ENCODE data around the gene BCAP31. TPM values are rescaled to one million over a fixed set of nuclear protein-coding genes. Genes with fewer than 3 reads are reported as not detected.
A peak's percentile ranks its signal among the peaks of the same experiment; 100 is the strongest.
"Not testable (repeated sequence)": the region's sequence is repeated elsewhere in the genome, so short reads cannot be mapped to it uniquely, and the experiment has no call there.

Gene BCAP31
- polyA plus RNA-seq, 2 donors, result 98.8 to 185 TPM

DNA sequence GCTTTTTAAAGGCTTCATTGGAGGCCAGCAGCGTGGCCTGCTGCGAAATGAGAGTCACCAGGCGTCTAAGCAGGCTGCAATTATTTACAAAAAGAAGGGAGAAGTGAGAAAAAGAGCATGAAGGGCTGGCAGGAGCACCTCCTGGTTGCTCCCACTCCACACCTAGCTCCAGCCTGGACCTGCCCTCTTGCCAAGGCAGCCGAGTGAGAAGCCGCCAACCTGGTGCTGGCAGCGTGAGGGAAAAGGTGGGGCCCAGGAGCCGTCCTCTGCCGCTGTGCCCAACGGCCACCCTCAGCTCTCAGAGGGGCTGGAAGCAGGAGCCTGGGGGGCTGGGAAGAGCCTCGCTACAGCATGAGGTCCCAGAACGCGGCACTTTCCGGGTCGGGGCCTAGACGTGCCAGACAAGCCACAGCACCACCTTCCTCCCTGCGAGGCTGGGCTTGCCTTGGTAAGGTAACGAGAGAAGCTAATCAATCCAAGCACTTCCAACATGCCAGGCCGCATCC is 20.1 kb downstream of the BCAP31 start:
- peak overlapping the region; percentile 74 to 77 for H3K27ac ChIP-seq (ENCODE audit: low read depth in 2 of 2, low read length in 1 of 2)
- H3K27me3 ChIP-seq (ENCODE audit: control insufficient read depth in 1 of 2, insufficient read depth in 2 of 2, low read length in 2 of 2), result no peaks in the 10 kb centered on the region
- H3K4me1 ChIP-seq (ENCODE audit: control insufficient read depth in 2 of 2, insufficient read depth in 2 of 2, low read length in 1 of 2), result peaks cover 0 to 17% of the 10 kb centered on the region in 2 donors
- H3K9me3 ChIP-seq (ENCODE audit: control insufficient read depth in 2 of 2, insufficient read depth in 1 of 2, low read depth in 1 of 2, low read length in 1 of 2), result no peaks in the 10 kb centered on the region
- 60 to 74% methylated on average over 18 of the region's 18 CpGs for WGBS, 2 donors
- no peak overlapping the region for H3K4me3 ChIP-seq (ENCODE audit: low read depth in 1 of 2, low read length in 2 of 2)
- H3K36me3 ChIP-seq (ENCODE audit: control insufficient read depth in 2 of 2, insufficient read depth in 2 of 2, low read length in 1 of 2), result peaks cover 0 to 16% of the 10 kb centered on the region in 2 donors

DNA sequence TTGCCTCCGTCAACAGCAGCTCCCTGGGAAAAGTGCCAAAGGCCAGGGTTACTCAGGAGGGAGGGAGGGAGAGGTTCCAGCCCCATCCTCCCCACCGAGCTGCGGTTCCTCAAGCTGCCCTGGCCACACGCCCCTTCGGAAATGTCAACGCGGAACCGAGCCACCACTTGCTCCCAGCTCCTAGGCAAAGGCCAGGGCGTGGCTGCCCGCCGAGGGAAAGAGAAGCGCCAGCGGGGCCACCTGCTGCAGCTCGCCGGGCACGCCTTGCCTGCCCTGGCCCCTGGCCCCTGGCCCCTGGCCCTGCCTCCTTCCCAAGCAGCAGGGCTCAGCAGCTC is 21.2 kb downstream of the BCAP31 start:
- peaks cover 0 to 16% of the 10 kb centered on the region in 2 donors for H3K36me3 ChIP-seq (ENCODE audit: control insufficient read depth in 2 of 2, insufficient read depth in 2 of 2, low read length in 1 of 2)
- H3K4me1 ChIP-seq (ENCODE audit: control insufficient read depth in 2 of 2, insufficient read depth in 2 of 2, low read length in 1 of 2), result peaks cover 0 to 17% of the 10 kb centered on the region in 2 donors
- H3K27ac ChIP-seq (ENCODE audit: low read depth in 2 of 2, low read length in 1 of 2), result peak overlapping the region; percentile 33 to 77
- no peaks in the 10 kb centered on the region for H3K27me3 ChIP-seq (ENCODE audit: control insufficient read depth in 1 of 2, insufficient read depth in 2 of 2, low read length in 2 of 2)
- H3K4me3 ChIP-seq (ENCODE audit: low read depth in 1 of 2, low read length in 2 of 2), result no peak overlapping the region
- WGBS, 2 donors, result 24 to 48% methylated on average over 16 of the region's 16 CpGs
- H3K9me3 ChIP-seq (ENCODE audit: control insufficient read depth in 2 of 2, insufficient read depth in 1 of 2, low read depth in 1 of 2, low read length in 1 of 2), result no peaks in the 10 kb centered on the region

DNA sequence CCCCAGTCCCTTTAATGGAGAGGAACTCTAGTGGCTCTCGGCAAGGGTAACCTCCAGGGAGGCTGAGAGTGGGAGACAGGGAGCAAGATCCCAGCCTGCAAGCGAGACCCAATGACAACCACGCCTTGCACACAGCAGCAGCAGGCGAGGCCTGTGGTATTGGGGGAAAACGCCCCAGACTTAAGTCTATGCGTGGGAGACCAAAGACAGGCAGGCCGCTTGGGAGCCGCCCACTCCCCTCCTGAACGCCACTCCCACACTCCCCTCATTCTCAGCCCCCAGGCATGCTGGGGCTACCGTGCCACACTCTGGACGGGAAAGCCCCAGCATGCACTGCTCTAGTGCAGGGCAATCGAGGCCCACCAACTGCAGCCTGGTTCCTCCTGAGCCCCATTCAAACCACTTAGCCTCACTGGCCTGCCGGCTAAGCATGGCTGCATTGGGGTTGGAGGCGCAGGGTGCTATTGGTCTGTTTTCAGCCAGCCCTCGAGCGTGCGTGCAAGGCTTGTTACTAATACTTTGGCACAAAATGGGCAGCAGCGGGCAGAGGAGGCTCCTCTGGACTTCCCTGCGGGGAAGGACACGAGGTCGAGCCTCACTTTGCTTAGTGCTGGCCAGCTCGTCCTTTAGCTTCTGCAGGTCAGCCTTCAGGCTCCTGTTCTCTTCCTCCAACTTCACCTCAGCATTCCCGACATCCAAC is 21.7 kb downstream of the BCAP31 start:
- Histone ChIP-seq H3K4me3 (ENCODE audit: low read depth in 1 of 2, low read length in 2 of 2) (no peak overlapping the region), H3K9me3 (ENCODE audit: control insufficient read depth in 2 of 2, insufficient read depth in 1 of 2, low read depth in 1 of 2, low read length in 1 of 2) (no peaks in the 10 kb centered on the region), H3K27ac (ENCODE audit: low read depth in 2 of 2, low read length in 1 of 2) (peak overlapping the region in 1 of 2 donors; percentile 33), H3K27me3 (ENCODE audit: control insufficient read depth in 1 of 2, insufficient read depth in 2 of 2, low read length in 2 of 2) (no peaks in the 10 kb centered on the region), H3K4me1 (ENCODE audit: control insufficient read depth in 2 of 2, insufficient read depth in 2 of 2, low read length in 1 of 2) (peaks cover 0 to 17% of the 10 kb centered on the region in 2 donors), H3K36me3 (ENCODE audit: control insufficient read depth in 2 of 2, insufficient read depth in 2 of 2, low read length in 1 of 2) (peaks cover 0 to 18% of the 10 kb centered on the region in 2 donors)
- WGBS, 2 donors, result 41 to 73% methylated on average over 22 to 23 of the region's 23 CpGs

DNA sequence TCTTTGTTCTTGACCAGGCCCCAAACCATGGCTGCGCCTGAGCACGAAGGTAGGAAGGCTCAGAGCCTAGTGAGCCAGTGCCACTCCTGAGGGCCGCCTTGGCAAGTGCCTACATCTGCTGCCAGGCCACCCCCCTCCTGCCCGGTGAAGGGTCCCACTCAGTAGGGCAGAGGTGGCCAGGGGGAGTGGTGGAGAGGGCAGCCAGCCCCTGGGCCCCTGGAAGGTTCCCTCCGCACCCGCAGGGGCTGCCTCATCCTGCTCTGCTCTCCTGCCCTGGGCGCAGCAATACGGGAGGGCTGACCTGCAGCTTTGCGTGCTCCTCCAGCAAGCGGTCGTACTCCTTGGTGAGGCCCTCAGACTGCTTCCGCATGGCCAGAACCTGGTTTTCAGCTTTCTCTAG is 22.5 kb downstream of the BCAP31 start:
- H3K36me3 ChIP-seq (ENCODE audit: control insufficient read depth in 2 of 2, insufficient read depth in 2 of 2, low read length in 1 of 2), result peaks cover 0 to 18% of the 10 kb centered on the region in 2 donors
- 85 to 87% methylated on average over 12 of the region's 12 CpGs for WGBS, 2 donors

DNA sequence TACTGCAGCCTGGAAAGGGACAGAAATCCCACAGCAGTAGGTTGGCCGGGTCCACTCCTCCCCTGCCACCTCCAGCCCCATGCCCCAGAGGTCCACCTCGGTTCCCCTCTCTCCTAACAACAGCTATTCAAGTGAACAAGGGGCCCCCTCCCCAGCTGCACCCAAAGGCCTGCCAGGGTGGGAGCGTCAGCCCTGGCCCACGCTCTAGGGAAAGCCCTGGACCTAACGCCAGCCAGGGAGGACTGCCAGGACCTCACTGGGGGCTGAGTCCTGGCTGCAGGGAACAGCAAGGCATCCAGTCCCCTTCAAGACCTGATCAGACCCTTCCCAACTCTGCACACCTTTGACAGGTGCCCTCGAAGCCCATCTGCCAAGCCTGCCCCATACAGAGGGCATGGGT is 23.2 kb downstream of the BCAP31 start:
- H3K9me3 ChIP-seq (ENCODE audit: control insufficient read depth in 2 of 2, insufficient read depth in 1 of 2, low read depth in 1 of 2, low read length in 1 of 2), result no peaks in the 10 kb centered on the region
- no peaks in the 10 kb centered on the region for H3K27me3 ChIP-seq (ENCODE audit: control insufficient read depth in 1 of 2, insufficient read depth in 2 of 2, low read length in 2 of 2)
- H3K4me1 ChIP-seq (ENCODE audit: control insufficient read depth in 2 of 2, insufficient read depth in 2 of 2, low read length in 1 of 2), result peaks cover 0 to 17% of the 10 kb centered on the region in 2 donors
- H3K36me3 ChIP-seq (ENCODE audit: control insufficient read depth in 2 of 2, insufficient read depth in 2 of 2, low read length in 1 of 2), result peaks cover 0 to 18% of the 10 kb centered on the region in 2 donors
- H3K4me3 ChIP-seq (ENCODE audit: low read depth in 1 of 2, low read length in 2 of 2), result no peak overlapping the region
- WGBS, 2 donors, result 51 to 73% methylated on average over 3 to 6 of the region's 6 CpGs
- H3K27ac ChIP-seq (ENCODE audit: low read depth in 2 of 2, low read length in 1 of 2), result peak overlapping the region in 1 of 2 donors; percentile 45

More for the DNA sequence above, 22.5 kb downstream of the BCAP31 start:
- H3K4me1 ChIP-seq (ENCODE audit: control insufficient read depth in 2 of 2, insufficient read depth in 2 of 2, low read length in 1 of 2), result peaks cover 0 to 17% of the 10 kb centered on the region in 2 donors
- H3K27ac ChIP-seq (ENCODE audit: low read depth in 2 of 2, low read length in 1 of 2), result no peak overlapping the region
- H3K4me3 ChIP-seq (ENCODE audit: low read depth in 1 of 2, low read length in 2 of 2), result no peak overlapping the region
- H3K9me3 ChIP-seq (ENCODE audit: control insufficient read depth in 2 of 2, insufficient read depth in 1 of 2, low read depth in 1 of 2, low read length in 1 of 2), result no peaks in the 10 kb centered on the region
- no peaks in the 10 kb centered on the region for H3K27me3 ChIP-seq (ENCODE audit: control insufficient read depth in 1 of 2, insufficient read depth in 2 of 2, low read length in 2 of 2)

DNA sequence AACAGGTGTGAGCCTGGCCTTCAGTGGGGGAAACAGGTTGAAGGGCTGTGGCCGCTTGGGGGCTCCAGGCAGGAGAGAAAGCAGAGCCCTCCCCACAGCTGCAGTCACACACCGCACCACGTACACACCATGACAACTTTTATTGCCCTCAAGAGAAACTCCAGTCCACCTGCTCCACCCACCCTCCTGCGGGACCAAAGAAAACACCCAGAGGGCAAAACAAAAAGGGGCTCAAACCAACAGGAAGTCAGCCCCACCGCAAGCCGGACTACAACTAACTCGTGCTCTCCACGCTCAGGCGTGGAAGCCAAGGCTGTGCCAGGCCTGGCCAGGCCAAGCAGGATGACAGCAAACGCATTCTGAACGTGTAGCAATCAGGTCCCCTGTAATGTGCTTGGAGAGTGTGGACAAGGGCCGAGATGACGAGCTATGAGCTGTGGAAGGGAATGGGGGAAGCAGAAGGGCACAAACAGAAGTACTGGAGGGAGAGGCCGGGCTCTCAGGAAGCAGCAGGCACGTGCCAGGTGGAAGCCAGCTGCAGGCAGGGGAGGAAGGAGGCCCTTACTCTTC is 23.7 kb downstream of the BCAP31 start:
- Histone ChIP-seq H3K4me3 (ENCODE audit: low read depth in 1 of 2, low read length in 2 of 2) (no peak overlapping the region), H3K4me1 (ENCODE audit: control insufficient read depth in 2 of 2, insufficient read depth in 2 of 2, low read length in 1 of 2) (peaks cover 0 to 17% of the 10 kb centered on the region in 2 donors), H3K27ac (ENCODE audit: low read depth in 2 of 2, low read length in 1 of 2) (peak overlapping the region; percentile 39 to 45), H3K27me3 (ENCODE audit: control insufficient read depth in 1 of 2, insufficient read depth in 2 of 2, low read length in 2 of 2) (no peaks in the 10 kb centered on the region), H3K36me3 (ENCODE audit: control insufficient read depth in 2 of 2, insufficient read depth in 2 of 2, low read length in 1 of 2) (peaks cover 0 to 18% of the 10 kb centered on the region in 2 donors), H3K9me3 (ENCODE audit: control insufficient read depth in 2 of 2, insufficient read depth in 1 of 2, low read depth in 1 of 2, low read length in 1 of 2) (no peaks in the 10 kb centered on the region)
- WGBS, 2 donors, result 51 to 63% methylated on average over 14 to 15 of the region's 15 CpGs

DNA sequence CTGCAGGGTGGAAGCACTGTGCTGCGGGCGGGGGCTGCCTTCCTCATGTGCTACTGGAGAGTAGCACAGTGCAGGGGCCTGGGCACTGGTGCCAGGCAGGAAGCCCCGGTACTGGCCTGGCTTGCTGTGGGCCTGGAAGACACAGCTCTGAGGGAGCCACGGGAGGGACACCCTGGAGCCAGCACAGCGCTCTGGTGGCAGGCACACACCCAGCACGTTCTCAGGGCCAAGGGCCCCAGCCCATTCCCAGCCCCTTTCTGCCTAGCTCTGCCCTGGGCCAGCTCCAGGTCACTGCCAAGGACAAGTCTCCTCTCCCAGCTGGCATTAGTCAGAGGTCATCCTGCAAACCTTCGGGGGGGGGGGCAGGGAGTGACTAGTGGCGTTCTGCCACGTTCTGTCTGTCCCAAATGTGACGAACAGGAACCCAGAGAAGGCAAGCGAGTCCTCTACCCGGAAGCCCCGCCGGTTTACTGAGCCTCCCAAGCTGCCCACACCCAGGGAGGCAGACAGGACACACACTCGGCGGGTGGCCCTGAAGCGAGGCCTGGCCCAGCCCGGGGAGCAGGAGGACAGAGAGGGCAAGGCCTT is 24.3 kb downstream of the BCAP31 start:
- H3K27me3 ChIP-seq (ENCODE audit: control insufficient read depth in 1 of 2, insufficient read depth in 2 of 2, low read length in 2 of 2); H3K9me3 ChIP-seq (ENCODE audit: control insufficient read depth in 2 of 2, insufficient read depth in 1 of 2, low read depth in 1 of 2, low read length in 1 of 2); H3K4me3 ChIP-seq (ENCODE audit: low read depth in 1 of 2, low read length in 2 of 2): not testable (repeated sequence)
- Histone ChIP-seq H3K36me3 (ENCODE audit: control insufficient read depth in 2 of 2, insufficient read depth in 2 of 2, low read length in 1 of 2) (peaks cover 0 to 19% of the 10 kb centered on the region in 2 donors), H3K4me1 (ENCODE audit: control insufficient read depth in 2 of 2, insufficient read depth in 2 of 2, low read length in 1 of 2) (peaks cover 0 to 17% of the 10 kb centered on the region in 2 donors), H3K27ac (ENCODE audit: low read depth in 2 of 2, low read length in 1 of 2) (peak overlapping the region; percentile 39 to 45)
- 49 to 71% methylated on average over 17 to 18 of the region's 18 CpGs for WGBS, 2 donors

DNA sequence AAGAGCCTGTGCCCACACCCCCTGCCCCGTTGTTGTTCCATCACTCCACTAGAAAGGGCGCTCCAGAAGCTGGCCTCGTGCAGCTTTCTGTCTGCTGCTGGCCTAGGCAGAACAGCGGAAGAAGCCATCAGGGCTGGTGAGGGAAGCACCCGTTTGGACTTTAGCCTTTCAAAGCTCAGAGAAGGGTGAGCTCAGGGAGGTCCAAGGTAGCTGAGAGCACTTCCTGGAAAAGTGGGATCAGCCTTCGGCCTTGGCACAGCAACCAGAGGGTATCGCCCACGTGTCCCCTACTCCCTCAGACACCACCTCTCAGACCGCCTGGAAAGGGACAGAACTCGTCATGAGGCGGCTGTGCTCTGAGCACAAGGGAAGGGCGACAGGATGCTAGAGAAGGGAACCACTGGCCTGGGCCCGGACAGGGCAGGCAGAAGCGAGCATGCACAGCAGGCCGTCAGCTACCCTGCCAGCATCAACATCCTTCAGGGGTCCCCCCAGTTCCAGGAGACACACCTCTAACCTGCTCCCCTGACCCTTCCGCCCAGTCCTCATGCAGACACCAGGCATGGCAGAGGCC is 24.9 kb downstream of the BCAP31 start:
- peaks cover 0 to 20% of the 10 kb centered on the region in 2 donors for H3K36me3 ChIP-seq (ENCODE audit: control insufficient read depth in 2 of 2, insufficient read depth in 2 of 2, low read length in 1 of 2)

DNA sequence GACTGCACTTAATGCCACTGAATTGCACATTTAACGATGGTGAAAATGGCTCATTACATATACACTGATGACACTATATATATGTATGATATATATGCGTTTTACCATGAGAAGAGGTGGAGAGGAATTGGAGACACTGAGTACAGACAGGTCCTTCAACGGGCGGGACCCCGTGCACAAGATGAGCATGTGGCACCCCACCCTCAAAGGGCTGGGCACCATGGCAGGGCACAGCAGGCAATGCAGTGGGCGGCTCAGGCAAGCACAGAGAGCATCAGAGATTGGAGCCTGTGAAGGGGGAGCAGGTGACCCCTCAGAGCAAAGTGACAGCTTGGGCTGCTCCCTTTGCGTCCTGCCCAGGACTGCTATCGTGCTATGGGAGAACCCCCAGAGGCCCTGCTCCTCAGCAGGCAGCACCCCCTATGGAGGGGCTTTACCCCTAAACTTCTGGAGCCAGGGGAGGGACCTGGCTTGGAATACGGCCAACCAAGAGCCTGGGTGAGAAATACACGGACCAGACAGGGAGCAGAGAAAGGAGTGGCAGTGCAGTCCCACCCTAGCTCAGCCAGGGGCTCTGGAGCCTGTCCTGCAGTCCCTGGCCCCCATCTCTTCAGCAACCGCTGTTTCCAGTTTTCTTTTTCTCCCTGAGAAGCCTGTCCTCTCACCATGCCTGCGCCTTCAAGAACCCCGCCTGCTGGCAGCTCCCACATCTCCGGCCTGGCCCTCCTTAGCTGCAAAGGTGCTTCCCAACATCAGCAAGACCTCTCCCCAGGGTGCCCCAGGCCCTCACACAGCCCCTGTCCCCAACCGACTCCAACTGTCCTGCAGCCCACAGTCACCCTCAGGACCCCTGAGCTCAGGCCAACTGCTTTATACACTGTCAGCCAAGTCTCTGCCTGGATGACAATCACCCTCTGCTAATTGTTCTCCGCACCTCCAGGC is 26.0 kb downstream of the BCAP31 start:
- peaks cover 0 to 10% of the 10 kb centered on the region in 2 donors for H3K4me1 ChIP-seq (ENCODE audit: control insufficient read depth in 2 of 2, insufficient read depth in 2 of 2, low read length in 1 of 2)
- no peak overlapping the region for H3K27ac ChIP-seq (ENCODE audit: low read depth in 2 of 2, low read length in 1 of 2)
- H3K4me3 ChIP-seq (ENCODE audit: low read depth in 1 of 2, low read length in 2 of 2), result no peak overlapping the region
- 68 to 77% methylated on average over 14 to 15 of the region's 16 CpGs for WGBS, 2 donors
- H3K27me3 ChIP-seq (ENCODE audit: control insufficient read depth in 1 of 2, insufficient read depth in 2 of 2, low read length in 2 of 2), result no peaks in the 10 kb centered on the region
- peaks cover 0 to 20% of the 10 kb centered on the region in 2 donors for H3K36me3 ChIP-seq (ENCODE audit: control insufficient read depth in 2 of 2, insufficient read depth in 2 of 2, low read length in 1 of 2)
- no peaks in the 10 kb centered on the region for H3K9me3 ChIP-seq (ENCODE audit: control insufficient read depth in 2 of 2, insufficient read depth in 1 of 2, low read depth in 1 of 2, low read length in 1 of 2)

More for the DNA sequence above, 24.9 kb downstream of the BCAP31 start:
- Histone ChIP-seq H3K27ac (ENCODE audit: low read depth in 2 of 2, low read length in 1 of 2) (peak overlapping the region; percentile 1 to 12), H3K4me1 (ENCODE audit: control insufficient read depth in 2 of 2, insufficient read depth in 2 of 2, low read length in 1 of 2) (peaks cover 0 to 15% of the 10 kb centered on the region in 2 donors)
- WGBS, 2 donors, result 78% methylated on average over 16 of the region's 16 CpGs
- H3K9me3 ChIP-seq (ENCODE audit: control insufficient read depth in 2 of 2, insufficient read depth in 1 of 2, low read depth in 1 of 2, low read length in 1 of 2); H3K27me3 ChIP-seq (ENCODE audit: control insufficient read depth in 1 of 2, insufficient read depth in 2 of 2, low read length in 2 of 2); H3K4me3 ChIP-seq (ENCODE audit: low read depth in 1 of 2, low read length in 2 of 2): not testable (repeated sequence)

Data from esophagus (tissue), 2 donors.